Prostate gland (tissue), 2 donors: ENCODE measurements around the gene SORBS2.

Experiments
- POLR2AphosphoS5 ChIP-seq: sonication (generic); formaldehyde crosslinking; IDR thresholded peaks from one replicate; pipeline ENCODE4 v1.6.1; 2017; ENCODE audit warnings: antibody characterized with exemption
- TF ChIP-seq, protein P1 (sequence below), 4 experiments: fragments of 200-600 bp in 2 of 4; fragments of 450-650 bp in 2 of 4; sonication (generic) in 2 of 4; IDR thresholded peaks; 1 replicate in 3 of 4; 2 replicates in 1 of 4; pipeline ENCODE4 v1.5.1; 2016 to 2019; ENCODE audit warnings: antibody characterized with exemption in 4 of 4, mild to moderate bottlenecking in 2 of 4, moderate library complexity in 2 of 4

DNA sequence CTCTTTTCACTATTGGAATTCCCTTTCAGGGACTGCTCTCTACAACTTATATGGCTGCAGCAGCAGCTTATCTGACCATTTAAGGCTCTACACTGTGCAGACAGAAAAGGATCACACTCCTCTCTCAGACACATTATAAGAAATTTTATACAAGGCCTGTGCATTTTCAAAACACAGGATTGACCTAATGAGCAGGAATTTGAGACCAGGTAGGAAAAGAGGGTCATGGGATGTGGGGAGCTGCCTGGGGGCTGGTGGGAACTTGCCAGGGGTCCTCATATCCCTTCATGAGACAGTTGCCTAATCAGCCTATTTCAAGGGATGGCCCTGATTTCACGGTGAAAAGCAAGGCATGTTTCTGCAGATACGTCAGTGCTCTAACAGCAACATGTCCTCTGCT, 77.1 kb downstream of the SORBS2 start:
- no peak for TF ChIP-seq POLR2AphosphoS5
- TF ChIP-seq, protein P1, sequence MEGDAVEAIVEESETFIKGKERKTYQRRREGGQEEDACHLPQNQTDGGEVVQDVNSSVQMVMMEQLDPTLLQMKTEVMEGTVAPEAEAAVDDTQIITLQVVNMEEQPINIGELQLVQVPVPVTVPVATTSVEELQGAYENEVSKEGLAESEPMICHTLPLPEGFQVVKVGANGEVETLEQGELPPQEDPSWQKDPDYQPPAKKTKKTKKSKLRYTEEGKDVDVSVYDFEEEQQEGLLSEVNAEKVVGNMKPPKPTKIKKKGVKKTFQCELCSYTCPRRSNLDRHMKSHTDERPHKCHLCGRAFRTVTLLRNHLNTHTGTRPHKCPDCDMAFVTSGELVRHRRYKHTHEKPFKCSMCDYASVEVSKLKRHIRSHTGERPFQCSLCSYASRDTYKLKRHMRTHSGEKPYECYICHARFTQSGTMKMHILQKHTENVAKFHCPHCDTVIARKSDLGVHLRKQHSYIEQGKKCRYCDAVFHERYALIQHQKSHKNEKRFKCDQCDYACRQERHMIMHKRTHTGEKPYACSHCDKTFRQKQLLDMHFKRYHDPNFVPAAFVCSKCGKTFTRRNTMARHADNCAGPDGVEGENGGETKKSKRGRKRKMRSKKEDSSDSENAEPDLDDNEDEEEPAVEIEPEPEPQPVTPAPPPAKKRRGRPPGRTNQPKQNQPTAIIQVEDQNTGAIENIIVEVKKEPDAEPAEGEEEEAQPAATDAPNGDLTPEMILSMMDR (IDR thresholded peaks at IDR 0.05) = no peak
